ENCODE results near the gene ACP2. TPM values are rescaled to one million over a fixed set of nuclear protein-coding genes. Genes with fewer than 3 reads are reported as not detected.

ACP2 gene
- total RNA-seq, 1 donor from 2014 or later, result 41.7 TPM

DNA sequence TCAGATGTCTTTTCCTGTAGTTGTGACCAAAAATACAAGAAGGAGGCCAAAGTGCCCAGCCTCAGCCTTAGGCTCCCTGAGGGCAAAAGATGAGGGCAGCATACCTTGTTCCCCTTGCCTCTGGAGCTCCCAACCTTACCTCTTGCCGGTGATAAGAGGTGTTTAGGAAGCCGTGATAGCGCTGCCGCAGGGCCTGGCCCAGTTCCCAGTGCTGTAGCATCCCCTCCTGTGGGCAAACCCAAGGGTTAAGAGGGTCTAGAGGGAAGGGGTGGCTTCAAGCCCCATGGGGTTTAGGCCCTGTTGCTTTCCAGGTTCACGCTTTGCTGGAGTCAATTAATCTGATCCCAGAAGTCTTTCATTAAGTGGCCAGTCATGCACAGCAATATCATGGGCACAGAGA is 1.1 kb downstream of the ACP2 start:
- H3K36me3 Mint-ChIP-seq (ENCODE audit: low read depth), result peaks cover 2% of the 10 kb centered on the region
- peak overlapping the region; percentile 100 for H3K4me3 Mint-ChIP-seq

DNA sequence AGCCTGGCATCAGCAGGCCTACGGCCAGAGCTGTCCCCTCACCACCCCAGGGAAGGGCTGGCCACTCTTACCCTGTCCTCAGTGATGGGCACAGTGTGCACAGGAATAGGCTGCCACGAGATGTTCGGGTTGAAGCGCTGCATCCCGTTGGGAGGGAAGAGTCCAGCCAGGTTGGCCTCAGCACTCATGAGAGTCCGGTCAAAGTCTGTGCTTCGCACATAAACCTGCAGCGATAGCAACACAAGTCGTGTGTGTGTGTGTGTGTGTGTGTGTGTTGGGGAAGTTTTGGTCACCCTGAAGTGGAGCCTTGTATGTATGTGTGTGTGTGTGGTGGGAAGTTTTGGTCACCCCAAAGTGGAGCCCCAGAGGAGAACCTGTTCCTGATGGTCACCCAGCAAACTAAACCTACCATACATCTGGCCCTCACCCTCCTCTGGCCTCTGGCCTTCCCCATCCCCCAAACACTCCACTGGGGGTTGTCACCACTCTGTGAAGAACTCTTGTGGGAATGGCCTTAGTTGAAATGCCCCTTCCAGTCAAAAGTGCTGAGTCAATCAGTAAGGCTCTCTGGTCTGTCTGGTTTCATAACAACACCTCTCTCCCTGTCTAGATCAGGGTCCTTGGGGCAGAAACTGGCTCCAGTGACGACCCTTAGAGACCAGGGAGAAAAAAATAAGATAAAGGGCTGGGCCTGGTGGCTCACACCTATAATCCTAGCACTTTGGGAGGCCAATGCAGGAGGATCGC is 2.8 kb downstream of the ACP2 start:
- H3K27me3 Mint-ChIP-seq (ENCODE audit: low read depth), result no peaks in the 10 kb centered on the region
- DNase-seq (ENCODE audit: low read depth, low spot score), result no peak
- H3K36me3 Mint-ChIP-seq (ENCODE audit: low read depth), result peaks cover 10% of the 10 kb centered on the region
- H3K9me3 Mint-ChIP-seq, result no peaks in the 10 kb centered on the region
- H3K4me3 Mint-ChIP-seq, result peak overlapping the region; percentile 100
- H3K27ac Mint-ChIP-seq (ENCODE audit: unreplicated experiment), result peak overlapping the region; percentile 47
- TF ChIP-seq CTCF (conservative IDR thresholded peaks at IDR 0.05), result no peak
- H3K4me1 Mint-ChIP-seq, result peaks cover 20% of the 10 kb centered on the region

More for the DNA sequence above, 1.1 kb downstream of the ACP2 start:
- DNase-seq (ENCODE audit: low read depth, low spot score), result no peak
- peaks cover 20% of the 10 kb centered on the region for H3K4me1 Mint-ChIP-seq
- H3K27ac Mint-ChIP-seq (ENCODE audit: unreplicated experiment), result no peak overlapping the region
- TF ChIP-seq CTCF (conservative IDR thresholded peaks at IDR 0.05), result no peak
- H3K27me3 Mint-ChIP-seq (ENCODE audit: low read depth), result no peaks in the 10 kb centered on the region
- no peaks in the 10 kb centered on the region for H3K9me3 Mint-ChIP-seq

DNA sequence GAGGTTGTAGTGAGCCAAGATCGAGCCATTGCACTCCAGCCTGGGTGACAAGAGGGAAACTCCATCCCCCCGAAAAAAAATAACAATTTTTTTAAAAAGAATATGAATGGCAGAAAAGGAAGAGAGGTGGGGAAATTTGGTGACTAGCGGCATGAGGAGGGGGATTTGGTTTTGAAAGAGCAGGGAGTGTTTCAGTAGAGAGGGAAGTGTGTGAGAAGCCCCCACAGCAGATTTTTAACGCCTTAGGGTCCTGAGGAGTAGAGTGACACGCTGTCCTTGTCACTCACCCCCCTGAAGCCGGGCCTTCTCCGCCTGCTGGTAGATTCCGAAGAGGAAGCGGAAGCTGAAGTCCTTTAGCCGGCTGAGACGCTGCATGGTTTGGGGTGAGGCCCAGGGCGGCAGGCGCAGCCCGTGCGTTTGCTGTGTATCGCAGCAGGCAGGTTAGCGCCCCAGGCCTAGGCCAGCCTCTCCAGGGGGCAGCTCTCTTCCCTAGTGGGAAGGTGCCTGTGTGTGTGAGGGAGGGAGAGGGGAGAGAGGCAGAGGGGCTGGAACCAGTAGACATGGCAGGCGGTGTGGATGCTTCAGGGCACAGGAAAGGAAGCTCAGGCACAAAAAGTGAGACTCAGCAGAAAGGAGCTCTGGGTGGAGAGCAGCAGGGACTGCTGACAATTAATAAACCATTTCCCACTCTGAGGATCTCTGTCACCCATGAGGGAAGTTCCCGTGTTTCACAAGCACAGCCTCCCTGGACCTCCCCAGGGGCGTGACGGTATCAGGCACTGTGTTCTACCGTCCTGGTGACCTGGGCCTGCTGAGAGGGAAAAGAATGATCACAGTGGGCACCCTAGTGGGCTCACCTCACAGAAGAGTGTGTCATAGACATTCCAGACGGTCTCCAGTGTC is 3.9 kb downstream of the ACP2 start:
- H3K4me1 Mint-ChIP-seq, result peaks cover 20% of the 10 kb centered on the region
- no peak for TF ChIP-seq CTCF (conservative IDR thresholded peaks at IDR 0.05)
- H3K4me3 Mint-ChIP-seq, result peak overlapping the region; percentile 42
- no peaks in the 10 kb centered on the region for H3K27me3 Mint-ChIP-seq (ENCODE audit: low read depth)
- H3K36me3 Mint-ChIP-seq (ENCODE audit: low read depth), result peaks cover 15% of the 10 kb centered on the region
- no peak for DNase-seq (ENCODE audit: low read depth, low spot score)
- H3K27ac Mint-ChIP-seq (ENCODE audit: unreplicated experiment), result no peak overlapping the region
- H3K9me3 Mint-ChIP-seq, result no peaks in the 10 kb centered on the region

- H3K36me3 Mint-ChIP-seq (ENCODE audit: low read depth), result peaks cover 16% of the 10 kb centered on the region
- H3K27me3 Mint-ChIP-seq (ENCODE audit: low read depth), result no peaks in the 10 kb centered on the region
- H3K4me1 Mint-ChIP-seq, result peaks cover 9% of the 10 kb centered on the region
- H3K4me3 Mint-ChIP-seq, result peak overlapping the region; percentile 57
- H3K9me3 Mint-ChIP-seq, result no peaks in the 10 kb centered on the region
- H3K27ac Mint-ChIP-seq (ENCODE audit: unreplicated experiment), result no peak overlapping the region
- DNase-seq (ENCODE audit: low read depth, low spot score), result no peak
- no peak for TF ChIP-seq CTCF (conservative IDR thresholded peaks at IDR 0.05)
These were observed 5.2 kb downstream of the ACP2 start for GRCh38 chr11:47243454-47243853.

DNA sequence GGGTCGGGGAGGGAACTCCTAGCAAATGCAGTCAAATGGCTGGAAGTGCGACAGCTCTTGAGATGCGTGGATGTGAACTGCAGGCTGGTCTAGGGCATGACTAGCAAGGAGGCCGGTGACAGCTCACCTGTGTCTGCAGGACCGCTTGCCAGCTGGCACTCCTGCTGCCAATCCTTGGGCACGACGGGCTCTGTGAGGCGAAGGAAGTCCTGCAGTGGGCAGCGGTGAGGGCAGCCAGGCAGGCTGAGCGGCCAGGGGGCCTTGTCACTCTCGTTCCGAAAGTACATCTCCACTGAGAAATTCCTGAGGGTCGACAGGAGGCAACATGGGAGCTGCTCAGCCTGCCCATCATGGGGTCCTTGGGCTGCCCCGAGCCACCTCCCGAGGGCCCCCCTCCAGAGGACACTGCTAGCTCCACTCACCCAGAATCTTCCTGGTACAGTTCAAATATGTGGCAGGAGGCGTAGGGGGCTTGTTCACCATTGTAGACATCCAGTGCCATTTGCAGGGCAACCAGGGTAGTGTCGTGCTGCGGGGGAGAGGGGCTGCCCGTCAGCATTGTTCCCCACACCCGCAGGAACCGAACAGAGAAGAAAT is 5.9 kb downstream of the ACP2 start:
- Mint-ChIP-seq H3K9me3 (no peaks in the 10 kb centered on the region), H3K27ac (ENCODE audit: unreplicated experiment) (no peak overlapping the region), H3K36me3 (ENCODE audit: low read depth) (peaks cover 19% of the 10 kb centered on the region), H3K4me3 (peak overlapping the region; percentile 57), H3K4me1 (peaks cover 6% of the 10 kb centered on the region), H3K27me3 (ENCODE audit: low read depth) (no peaks in the 10 kb centered on the region)
- DNase-seq (ENCODE audit: low read depth, low spot score), result no peak
- TF ChIP-seq CTCF (conservative IDR thresholded peaks at IDR 0.05), result no peak

Measured in neural crest cell (in vitro differentiated cells).